ENCODE results near the gene GEMIN5.

- TF ChIP-seq CTCF (IDR thresholded peaks at IDR 0.05) (no peak), POLR2A (IDR thresholded peaks at IDR 0.05) (no peak)
Measured at GRCh38 chr5:154899151-154899816, 38.7 kb downstream of the GEMIN5 start.

Data from right lobe of liver (tissue), 4 donors.